K562 (cell line): ENCODE results near the gene DCUN1D3. TPM values are rescaled to one million over a fixed set of nuclear protein-coding genes. Genes with fewer than 3 reads are reported as not detected.
A peak's percentile ranks its signal among the peaks of the same experiment; 100 is the strongest.

Source experiments
- BACH1 ChIP-seq: fragments of 200-800 bp; sonication (Bioruptor generic); IDR thresholded peaks from 2 replicates; pipeline ENCODE4 v1.6.1; 2016; ENCODE audit warnings: missing genetic modification characterization, missing compliant biosample characterization
- CLOCK ChIP-seq: fragments of 250-450 bp; sonication (Bioruptor Pico); IDR thresholded peaks from 2 replicates; pipeline ENCODE4 v1.4.0; 2020; ENCODE audit warnings: mild to moderate bottlenecking, moderate library complexity, borderline replicate concordance
- EGR1 ChIP-seq: fragments of 450-650 bp; conservative IDR thresholded peaks from 2 replicates; pipeline ENCODE4 v1.6.1; 2017; ENCODE audit warnings: mild to moderate bottlenecking
- ELF1 ChIP-seq: fragments of 200-800 bp; sonication (Bioruptor generic); IDR thresholded peaks from 2 replicates; pipeline ENCODE4 v1.6.1; 2016; ENCODE audit warnings: missing genetic modification characterization, missing compliant biosample characterization
- HDAC2 ChIP-seq: fragments of 450-650 bp; IDR thresholded peaks from 2 replicates; pipeline ENCODE4 v1.6.1; 2016; ENCODE audit warnings: mild to moderate bottlenecking
- HIVEP1 ChIP-seq: fragments of 250-450 bp; sonication (Bioruptor Pico); IDR thresholded peaks from 2 replicates; pipeline ENCODE4 v1.4.0; 2020; ENCODE audit warnings: mild to moderate bottlenecking
- MXD1 ChIP-seq: fragments of 250-450 bp; sonication (Bioruptor Pico); IDR thresholded peaks from 2 replicates; pipeline ENCODE4 v1.8.0; 2021; ENCODE audit warnings: borderline replicate concordance, mild to moderate bottlenecking, moderate library complexity; ENCODE audit not compliant: poor library complexity, severe bottlenecking
- NCOA1 ChIP-seq: fragments of 450-650 bp; IDR thresholded peaks from 2 replicates; pipeline ENCODE4 v1.6.1; 2016; ENCODE audit warnings: low read depth
- NCOA6 ChIP-seq: fragments of 450-650 bp; IDR thresholded peaks from 2 replicates; pipeline ENCODE4 v1.6.1; 2017; ENCODE audit warnings: mild to moderate bottlenecking
- NR2C1 ChIP-seq, 2 experiments: fragments of 450-650 bp; IDR thresholded peaks; 2 replicates each; pipeline ENCODE4 v1.6.1; 2017; ENCODE audit warnings: mild to moderate bottlenecking in 2 of 2, antibody characterized with exemption in 1 of 2, inconsistent platforms in 1 of 2, missing compliant biosample characterization in 1 of 2, missing genetic modification characterization in 1 of 2
- PYGO2 ChIP-seq: fragments of 450-650 bp; IDR thresholded peaks from 2 replicates; pipeline ENCODE4 v1.6.1; 2016; ENCODE audit warnings: mild to moderate bottlenecking, missing genetic modification characterization, moderate library complexity, missing compliant biosample characterization
- SMAD3 ChIP-seq: fragments of 450-650 bp; formaldehyde crosslinking; conservative IDR thresholded peaks from 2 replicates; pipeline ENCODE4 v1.4.0; 2020; ENCODE audit warnings: mild to moderate bottlenecking
- SMAD4 ChIP-seq: fragments of 250-450 bp; sonication (Bioruptor Pico); conservative IDR thresholded peaks from 2 replicates; pipeline ENCODE4 v1.8.0; 2021; ENCODE audit warnings: inconsistent platforms, mild to moderate bottlenecking, moderate library complexity
- SNRNP70 ChIP-seq: fragments of 200-400 bp; formaldehyde crosslinking; optimal IDR thresholded peaks from 2 replicates; pipeline ENCODE3; 2017; ENCODE audit warnings: low read depth, low read length
- USF1 ChIP-seq: sonication (generic); formaldehyde crosslinking; IDR thresholded peaks from 2 replicates; pipeline ENCODE4 v1.9.0; 2022; ENCODE audit warnings: mild to moderate bottlenecking, missing genetic modification reagents
- polyA plus RNA-seq, 8 experiments: library from polyadenylated mRNA; depleted of rRNA in 4 of 8; stranded (reverse) in 5 of 8; unstranded in 3 of 8; fragments of >200 nt; fragmentation: Nextera tagmentation in 2 of 8; fragmentation: Illumina TruSeq in 1 of 8; extraction: Ambion mirVana in 2 of 8; extraction: Trizol in 1 of 8; gene quantifications; 2 replicates each; pipeline versions ENCODE4 v1.2.1 to v1.2.3, GENCODE V29; 2011 to 2014; ENCODE audit warnings: inconsistent platforms in 1 of 8, missing spikeins in 1 of 8
- total RNA-seq, 7 experiments: library from RNA; depleted of rRNA in 6 of 7; stranded (reverse); fragments of >200 nt in 6 of 7; fragmentation: Illumina TruSeq in 2 of 7; extraction: Trizol in 2 of 7; gene quantifications; 2 replicates each; pipeline versions ENCODE4 v1.2.1 to v1.2.3, GENCODE V29; 2011 to 2021; ENCODE audit warnings: low replicate concordance in 1 of 7
- TF ChIP-seq, protein P1 (sequence below), 3 experiments: IDR thresholded peaks in 2 of 3; conservative IDR thresholded peaks in 1 of 3; 2 replicates each; pipeline ENCODE4 v1.5.1; 2011 to 2012; ENCODE audit warnings: low read length in 3 of 3, mild to moderate bottlenecking in 3 of 3, control low read depth in 2 of 3, improper control_type of control experiment in 1 of 3, inconsistent platforms in 1 of 3, low read depth in 1 of 3, mixed read lengths in 1 of 3, moderate library complexity in 1 of 3; ENCODE audit not compliant: insufficient read depth in 2 of 3
- TF ChIP-seq, protein P2 (sequence below): fragments of 450-650 bp; IDR thresholded peaks from 2 replicates; pipeline ENCODE4 v1.6.1; 2017; ENCODE audit warnings: antibody characterized with exemption, mild to moderate bottlenecking

DCUN1D3 gene
- total and polyA plus RNA-seq, 9 of the 15 experiments (the other 6 are each of a cell fraction or from before 2014, with no cell fraction given), result 1.0 to 4.7 (median 2.2) TPM

DNA sequence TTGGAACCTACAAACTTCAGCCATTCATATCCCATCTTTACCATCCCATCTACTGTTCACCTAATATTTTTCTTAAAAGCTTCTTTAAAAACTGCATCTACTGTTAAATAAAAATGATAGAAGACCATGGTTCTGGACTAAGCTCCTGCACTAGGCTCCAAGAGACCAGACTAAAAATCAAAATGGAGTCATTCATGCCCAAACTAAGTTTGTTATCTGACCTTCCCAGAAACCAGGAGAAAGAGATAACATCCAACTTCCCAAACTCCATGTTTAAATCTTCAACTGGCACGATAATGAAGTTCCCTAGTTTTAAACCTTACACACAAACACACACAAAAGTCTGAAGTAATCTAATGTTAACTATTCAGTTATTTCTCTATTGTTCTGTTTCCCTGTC, 13.8 kb downstream of the DCUN1D3 start (continued):
- TF ChIP-seq USF1 (CRISPR knock-in tag) (no peak), ELF1 (no peak), MXD1 (no peak), CLOCK (CRISPR knock-in tag) (no peak), BACH1 (tag) (peak; percentile 30; the same call in 1 of the 2 replicates), SMAD3 (CRISPR knock-in tag) (peak; percentile 56; the same call in 1 of the 2 replicates), EGR1 (no peak), NR2C1 (IDR thresholded peaks at IDR 0.05) (no peak), NR2C1 (tag; IDR thresholded peaks at IDR 0.05) (peak; percentile 57), PYGO2 (tag) (0 out of 2 replicates have a peak, but pooled peaks have one; percentile 46), SNRNP70 (no peak), SMAD4 (CRISPR knock-in tag) (peak; percentile 61; the same call in 1 of the 2 replicates), NCOA6 (no peak), HDAC2 (no peak), HIVEP1 (CRISPR knock-in tag) (0 out of 2 replicates have a peak, but pooled peaks have one; percentile 73), NCOA1 (no peak)
- TF ChIP-seq, protein P1, sequence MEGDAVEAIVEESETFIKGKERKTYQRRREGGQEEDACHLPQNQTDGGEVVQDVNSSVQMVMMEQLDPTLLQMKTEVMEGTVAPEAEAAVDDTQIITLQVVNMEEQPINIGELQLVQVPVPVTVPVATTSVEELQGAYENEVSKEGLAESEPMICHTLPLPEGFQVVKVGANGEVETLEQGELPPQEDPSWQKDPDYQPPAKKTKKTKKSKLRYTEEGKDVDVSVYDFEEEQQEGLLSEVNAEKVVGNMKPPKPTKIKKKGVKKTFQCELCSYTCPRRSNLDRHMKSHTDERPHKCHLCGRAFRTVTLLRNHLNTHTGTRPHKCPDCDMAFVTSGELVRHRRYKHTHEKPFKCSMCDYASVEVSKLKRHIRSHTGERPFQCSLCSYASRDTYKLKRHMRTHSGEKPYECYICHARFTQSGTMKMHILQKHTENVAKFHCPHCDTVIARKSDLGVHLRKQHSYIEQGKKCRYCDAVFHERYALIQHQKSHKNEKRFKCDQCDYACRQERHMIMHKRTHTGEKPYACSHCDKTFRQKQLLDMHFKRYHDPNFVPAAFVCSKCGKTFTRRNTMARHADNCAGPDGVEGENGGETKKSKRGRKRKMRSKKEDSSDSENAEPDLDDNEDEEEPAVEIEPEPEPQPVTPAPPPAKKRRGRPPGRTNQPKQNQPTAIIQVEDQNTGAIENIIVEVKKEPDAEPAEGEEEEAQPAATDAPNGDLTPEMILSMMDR (IDR thresholded peaks at IDR 0.05 in 2 of 3, conservative IDR thresholded peaks at IDR 0.05 in 1 of 3; ENCODE audit: insufficient read depth in 2 of 3, low read depth in 1 of 3, low read length in 3 of 3), result no peak
- TF ChIP-seq, protein P2, sequence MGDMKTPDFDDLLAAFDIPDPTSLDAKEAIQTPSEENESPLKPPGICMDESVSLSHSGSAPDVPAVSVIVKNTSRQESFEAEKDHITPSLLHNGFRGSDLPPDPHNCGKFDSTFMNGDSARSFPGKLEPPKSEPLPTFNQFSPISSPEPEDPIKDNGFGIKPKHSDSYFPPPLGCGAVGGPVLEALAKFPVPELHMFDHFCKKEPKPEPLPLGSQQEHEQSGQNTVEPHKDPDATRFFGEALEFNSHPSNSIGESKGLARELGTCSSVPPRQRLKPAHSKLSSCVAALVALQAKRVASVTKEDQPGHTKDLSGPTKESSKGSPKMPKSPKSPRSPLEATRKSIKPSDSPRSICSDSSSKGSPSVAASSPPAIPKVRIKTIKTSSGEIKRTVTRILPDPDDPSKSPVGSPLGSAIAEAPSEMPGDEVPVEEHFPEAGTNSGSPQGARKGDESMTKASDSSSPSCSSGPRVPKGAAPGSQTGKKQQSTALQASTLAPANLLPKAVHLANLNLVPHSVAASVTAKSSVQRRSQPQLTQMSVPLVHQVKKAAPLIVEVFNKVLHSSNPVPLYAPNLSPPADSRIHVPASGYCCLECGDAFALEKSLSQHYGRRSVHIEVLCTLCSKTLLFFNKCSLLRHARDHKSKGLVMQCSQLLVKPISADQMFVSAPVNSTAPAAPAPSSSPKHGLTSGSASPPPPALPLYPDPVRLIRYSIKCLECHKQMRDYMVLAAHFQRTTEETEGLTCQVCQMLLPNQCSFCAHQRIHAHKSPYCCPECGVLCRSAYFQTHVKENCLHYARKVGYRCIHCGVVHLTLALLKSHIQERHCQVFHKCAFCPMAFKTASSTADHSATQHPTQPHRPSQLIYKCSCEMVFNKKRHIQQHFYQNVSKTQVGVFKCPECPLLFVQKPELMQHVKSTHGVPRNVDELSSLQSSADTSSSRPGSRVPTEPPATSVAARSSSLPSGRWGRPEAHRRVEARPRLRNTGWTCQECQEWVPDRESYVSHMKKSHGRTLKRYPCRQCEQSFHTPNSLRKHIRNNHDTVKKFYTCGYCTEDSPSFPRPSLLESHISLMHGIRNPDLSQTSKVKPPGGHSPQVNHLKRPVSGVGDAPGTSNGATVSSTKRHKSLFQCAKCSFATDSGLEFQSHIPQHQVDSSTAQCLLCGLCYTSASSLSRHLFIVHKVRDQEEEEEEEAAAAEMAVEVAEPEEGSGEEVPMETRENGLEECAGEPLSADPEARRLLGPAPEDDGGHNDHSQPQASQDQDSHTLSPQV, result peak; percentile 66
